Stomach (tissue), 4 donors: ENCODE data around the gene GPR143.

Source experiments
- POLR2A ChIP-seq, 4 donors: fragments of 450-650 bp; IDR thresholded peaks; one replicate each; pipeline ENCODE4 v1.6.1; 2016; ENCODE audit warnings: antibody characterized with exemption in 4 of 4, control low read depth in 2 of 4, mild to moderate bottlenecking in 1 of 4, moderate library complexity in 1 of 4
- TF ChIP-seq, protein P1 (sequence below), 7 experiments: fragments of 450-650 bp in 4 of 7; fragments of 200-600 bp in 3 of 7; sonication (generic) in 3 of 7; IDR thresholded peaks; one replicate each; pipeline ENCODE4 v1.5.1; 2016 to 2019; ENCODE audit warnings: antibody characterized with exemption in 7 of 7, control low read depth in 2 of 7, mild to moderate bottlenecking in 1 of 7

- TF ChIP-seq POLR2A (IDR thresholded peaks at IDR 0.05), result no peak
- TF ChIP-seq, protein P1, sequence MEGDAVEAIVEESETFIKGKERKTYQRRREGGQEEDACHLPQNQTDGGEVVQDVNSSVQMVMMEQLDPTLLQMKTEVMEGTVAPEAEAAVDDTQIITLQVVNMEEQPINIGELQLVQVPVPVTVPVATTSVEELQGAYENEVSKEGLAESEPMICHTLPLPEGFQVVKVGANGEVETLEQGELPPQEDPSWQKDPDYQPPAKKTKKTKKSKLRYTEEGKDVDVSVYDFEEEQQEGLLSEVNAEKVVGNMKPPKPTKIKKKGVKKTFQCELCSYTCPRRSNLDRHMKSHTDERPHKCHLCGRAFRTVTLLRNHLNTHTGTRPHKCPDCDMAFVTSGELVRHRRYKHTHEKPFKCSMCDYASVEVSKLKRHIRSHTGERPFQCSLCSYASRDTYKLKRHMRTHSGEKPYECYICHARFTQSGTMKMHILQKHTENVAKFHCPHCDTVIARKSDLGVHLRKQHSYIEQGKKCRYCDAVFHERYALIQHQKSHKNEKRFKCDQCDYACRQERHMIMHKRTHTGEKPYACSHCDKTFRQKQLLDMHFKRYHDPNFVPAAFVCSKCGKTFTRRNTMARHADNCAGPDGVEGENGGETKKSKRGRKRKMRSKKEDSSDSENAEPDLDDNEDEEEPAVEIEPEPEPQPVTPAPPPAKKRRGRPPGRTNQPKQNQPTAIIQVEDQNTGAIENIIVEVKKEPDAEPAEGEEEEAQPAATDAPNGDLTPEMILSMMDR (IDR thresholded peaks at IDR 0.05), result no peak
These were observed 60.7 kb downstream of the GPR143 start for GRCh38 chrX:9704876-9705465.
